HG03565 (cell line): ENCODE measurements around the gene BOD1L2.

Source experiments
- ATAC-seq: cut with Tn5 transposase; IDR thresholded peaks from one replicate; pipeline ENCODE4 v1.9.1; 2021; ENCODE audit warnings: mild to moderate bottlenecking, moderate library complexity; ENCODE audit not compliant: unreplicated experiment

Gene BOD1L2

GRCh38 chr18:57149531-57149930 is 2.6 kb downstream of the BOD1L2 start:
- ATAC-seq, result no peak

DNA sequence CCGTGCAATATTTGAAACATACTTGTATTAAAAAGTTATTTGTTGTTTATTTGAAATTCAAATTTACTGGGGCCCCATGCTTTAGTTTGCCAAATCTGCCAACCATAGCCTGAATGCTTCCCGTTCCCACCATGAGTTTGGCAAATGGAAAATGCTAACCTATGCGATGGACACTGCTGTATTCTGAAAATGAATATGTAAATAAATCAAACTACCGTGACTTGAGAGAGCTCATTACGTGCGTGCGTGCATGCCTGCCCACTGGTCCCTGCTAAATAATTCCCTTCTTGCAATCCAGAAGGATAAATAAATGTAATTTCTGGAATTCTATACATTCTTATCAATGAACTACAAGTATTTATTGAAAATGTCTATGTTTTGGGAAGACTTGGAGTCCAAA is 3.2 kb downstream of the BOD1L2 start:
- no peak for ATAC-seq

GRCh38 chr18:57150828-57151227 is 3.9 kb downstream of the BOD1L2 start:
- ATAC-seq, result no peak

DNA sequence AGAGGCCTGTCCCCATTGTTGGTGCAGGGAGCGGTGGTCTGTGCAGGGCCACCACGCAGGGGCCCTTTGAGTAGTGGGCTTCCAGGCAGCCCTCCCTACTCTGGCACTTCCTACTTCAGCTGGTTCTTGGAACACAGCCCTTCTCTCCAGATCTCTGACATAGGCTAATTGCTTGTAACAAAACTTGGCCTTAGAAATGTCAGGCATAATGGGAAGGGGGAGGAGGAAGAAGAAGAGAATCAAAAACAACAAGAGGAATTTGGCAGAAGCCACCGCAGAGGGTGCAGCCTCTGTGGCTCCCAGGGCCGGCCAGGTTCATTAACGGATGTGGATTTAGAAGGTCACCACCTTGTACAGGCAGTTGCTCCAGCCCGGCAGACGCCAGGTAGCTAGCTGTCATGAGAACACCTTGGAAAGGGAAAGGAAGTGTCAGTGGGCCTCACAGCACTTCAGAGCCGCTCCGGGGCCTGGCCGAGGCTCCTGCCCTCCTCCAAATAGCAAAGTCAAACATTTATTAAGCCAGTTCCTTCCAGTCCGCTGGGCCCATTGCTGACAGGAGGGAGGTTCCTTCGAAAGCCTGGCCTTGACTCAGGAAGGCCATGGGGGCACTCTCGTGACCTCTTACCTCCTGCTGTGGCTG is 7.4 kb downstream of the BOD1L2 start:
- ATAC-seq, result no peak

- no peak for ATAC-seq
Observed at GRCh38 chr18:57164401-57164800, 17.5 kb downstream of the BOD1L2 start.

- no peak for ATAC-seq
Observed at GRCh38 chr18:57167617-57168308, 20.9 kb downstream of the BOD1L2 start.

DNA sequence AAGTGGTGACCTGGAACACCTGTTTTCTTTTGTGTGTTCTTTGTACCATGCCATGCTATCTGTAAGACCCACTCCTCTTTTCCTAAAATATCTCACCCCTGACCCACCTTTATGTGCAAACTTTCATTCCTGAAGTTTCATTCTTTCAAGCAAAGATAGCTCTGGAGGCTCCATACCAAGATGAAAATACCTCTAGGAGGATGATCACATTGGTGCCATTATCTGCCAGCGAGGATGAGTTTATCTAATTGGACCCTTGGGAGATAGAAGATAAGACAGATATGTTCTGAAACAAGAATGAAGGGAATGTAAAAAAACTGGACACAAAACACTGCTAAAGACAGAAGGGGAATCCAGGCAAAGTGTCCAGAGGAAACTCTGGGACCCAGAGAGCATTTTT is 24.1 kb downstream of the BOD1L2 start:
- no peak for ATAC-seq

- no peak for ATAC-seq
Observed at GRCh38 chr18:57175532-57175931, 28.6 kb downstream of the BOD1L2 start.

DNA sequence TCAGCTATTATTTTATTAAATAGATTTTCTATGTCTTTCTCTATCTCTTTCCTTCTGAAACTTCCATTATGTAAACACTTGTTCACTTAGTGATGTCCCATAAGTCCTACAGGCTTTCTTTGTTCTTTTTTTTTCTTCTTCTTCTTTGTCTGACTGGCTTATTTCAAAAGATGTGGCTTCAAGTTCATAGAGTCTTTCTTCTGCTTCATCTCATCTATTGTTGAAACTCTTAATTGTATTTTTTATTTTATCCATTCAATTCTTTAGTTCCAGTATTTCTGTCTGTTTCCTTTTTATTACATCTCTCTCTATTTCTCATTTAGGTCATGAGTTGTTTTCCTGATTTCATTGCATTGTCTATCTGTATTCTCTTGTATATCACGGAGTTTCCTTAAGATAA is 38.5 kb downstream of the BOD1L2 start:
- no peak for ATAC-seq

- ATAC-seq, result no peak
Observed at GRCh38 chr18:57188851-57189557, 42.1 kb downstream of the BOD1L2 start.

DNA sequence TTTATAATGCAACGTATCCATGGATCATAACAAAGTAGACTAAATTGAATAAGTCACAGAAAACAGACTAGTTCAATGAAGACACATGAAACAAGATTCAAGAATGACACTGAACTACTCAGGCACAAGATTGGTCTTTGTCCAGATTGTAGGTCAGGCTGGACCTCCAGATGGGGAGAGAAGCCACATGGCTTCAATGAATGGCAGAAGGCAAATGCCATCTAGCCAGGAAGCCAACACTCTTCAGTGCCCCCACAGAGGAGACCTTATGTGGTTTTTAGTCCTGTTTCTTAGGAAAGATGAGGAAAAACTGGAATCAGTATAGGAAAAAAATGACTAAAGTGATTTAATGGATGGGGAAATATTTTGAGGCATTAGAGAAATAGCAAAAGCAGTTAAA is 43.1 kb downstream of the BOD1L2 start:
- no peak for ATAC-seq

GRCh38 chr18:57194070-57194469 is 47.2 kb downstream of the BOD1L2 start:
- no peak for ATAC-seq

DNA sequence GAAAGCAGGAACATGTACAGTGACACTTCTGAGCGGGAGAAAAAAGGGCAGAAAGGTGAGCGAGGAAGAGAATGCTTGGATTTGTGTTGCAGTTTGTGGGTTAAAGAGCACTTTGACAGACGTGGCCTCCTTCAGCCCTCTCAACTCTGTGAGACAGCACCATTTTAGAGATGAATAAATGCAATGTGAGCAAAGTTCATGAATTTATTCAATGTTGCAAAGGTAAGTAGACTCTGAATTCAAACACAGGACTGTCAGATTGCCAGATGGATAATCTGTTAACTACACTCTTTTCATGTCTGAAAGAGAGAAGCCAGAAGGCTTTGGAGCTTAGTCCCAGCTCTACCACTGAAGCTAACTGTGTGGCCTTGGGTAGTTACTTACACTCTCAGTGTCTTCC is 47.7 kb downstream of the BOD1L2 start:
- no peak for ATAC-seq

DNA sequence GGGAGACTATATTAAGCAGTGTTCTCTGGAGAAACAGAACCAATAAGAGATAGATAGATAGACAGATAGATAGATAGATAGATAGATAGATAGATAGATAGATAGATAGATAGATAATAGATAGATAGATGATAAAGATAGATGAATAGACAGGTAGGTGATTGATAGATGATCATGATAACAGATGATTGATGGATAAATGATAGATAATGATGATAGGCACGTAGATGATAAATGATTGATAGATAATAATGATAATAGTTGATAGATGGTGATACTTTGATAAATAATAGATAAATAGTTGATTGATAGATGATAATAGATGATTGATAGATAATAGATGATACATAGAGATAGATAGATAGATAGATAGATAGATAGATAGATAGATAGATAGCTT is 48.5 kb downstream of the BOD1L2 start:
- ATAC-seq, result no peak

- ATAC-seq, result no peak
Observed at GRCh38 chr18:57197261-57197660, 50.4 kb downstream of the BOD1L2 start.

DNA sequence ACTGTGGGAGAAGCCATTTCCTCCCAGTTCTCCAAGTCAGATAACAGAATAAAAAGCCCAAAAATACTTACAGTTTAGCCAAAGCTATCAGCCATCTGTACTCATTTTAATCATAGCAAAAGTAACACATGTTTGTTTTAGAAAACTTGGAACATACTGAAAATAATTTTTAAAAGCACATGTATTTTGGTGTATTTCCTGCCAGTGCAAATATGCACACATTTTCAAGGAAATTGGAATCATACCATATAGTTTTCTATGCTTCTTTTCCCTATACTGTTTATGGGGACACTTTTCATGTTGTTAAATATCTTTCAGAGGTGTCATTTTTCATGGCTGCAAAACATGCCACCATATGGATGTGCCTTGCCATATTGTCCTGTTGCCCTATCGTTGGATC is 51.2 kb downstream of the BOD1L2 start:
- no peak for ATAC-seq
